IMR-90 (cell line): ENCODE results near the gene MGAT5. TPM values are rescaled to one million over a fixed set of nuclear protein-coding genes. Genes with fewer than 3 reads are reported as not detected.

Experiments used
- ATAC-seq: fragments of 200-7000 bp; cut with Tn5 transposase; 2 replicates; pipeline ENCODE4 v1.9.1; 2020; ENCODE audit warnings: low read depth, mild to moderate bottlenecking, moderate library complexity
- BruUV-seq: library from RNA; stranded (reverse); fragments of 400-500 nt; replicated peaks from 2 replicates; lab custom pipeline; 2021; lab: Mats Ljungman, UMichigan
- CTCF ChIA-PET: fragments of 300-600 bp; formaldehyde crosslinking; extraction: SDS; loops from one replicate; lab custom pipeline; 2021; ENCODE audit warnings: antibody characterized with exemption; lab: Yijun Ruan, JAX
- POLR2A ChIA-PET: fragments of 300-600 bp; sonication (Branson Sonifier 250); formaldehyde crosslinking; loops from one replicate; lab custom pipeline; 2022; ENCODE audit warnings: antibody characterized with exemption; ENCODE audit not compliant: unreplicated experiment; lab: Charles Lee
- DNase-seq: peaks from one replicate; pipeline ENCODE4 v3.0.0; 2013
- H2AFZ ChIP-seq: replicated peaks from 2 replicates; pipeline ENCODE3; 2013; ENCODE audit warnings: low read length, mild to moderate bottlenecking; ENCODE audit not compliant: poor library complexity
- H2AK5ac ChIP-seq: 2 replicates; pipeline ENCODE4 v1.6.1; 2013; ENCODE audit warnings: low read depth, low read length, inconsistent platforms
- H2AK9ac ChIP-seq: replicated peaks from 2 replicates; pipeline ENCODE3; 2013; ENCODE audit warnings: mild to moderate bottlenecking, low read depth, low read length, moderate library complexity; ENCODE audit not compliant: poor library complexity
- H2BK120ac ChIP-seq: 2 replicates; pipeline ENCODE4 v1.6.1; 2013; ENCODE audit warnings: low read depth, low read length, inconsistent platforms
- H2BK15ac ChIP-seq: 3 replicates; pipeline ENCODE4 v1.6.1; 2013; ENCODE audit warnings: low read depth, low read length, inconsistent platforms
- H2BK20ac ChIP-seq: 2 replicates; pipeline ENCODE4 v1.6.1; 2013; ENCODE audit warnings: low read depth, mild to moderate bottlenecking, inconsistent platforms, low read length, moderate library complexity
- H2BK5ac ChIP-seq: 2 replicates; pipeline ENCODE4 v1.6.1; 2013; ENCODE audit warnings: mild to moderate bottlenecking, low read depth, low read length, inconsistent platforms; ENCODE audit not compliant: poor library complexity, severe bottlenecking
- H3K14ac ChIP-seq: replicated peaks from 2 replicates; pipeline ENCODE4 v1.6.1; 2013; ENCODE audit warnings: low read depth, low read length, inconsistent platforms
- H3K18ac ChIP-seq: 2 replicates; pipeline ENCODE4 v1.6.1; 2013; ENCODE audit warnings: low read depth, low read length, control low read depth
- H3K23ac ChIP-seq: 2 replicates; pipeline ENCODE4 v1.6.1; 2013; ENCODE audit warnings: low read depth, low read length, inconsistent platforms
- H3K27ac ChIP-seq: 2 replicates; pipeline ENCODE4 v1.5.1; 2013; ENCODE audit warnings: mild to moderate bottlenecking, control low read depth, low read length; ENCODE audit not compliant: insufficient read depth
- H3K27me3 ChIP-seq: 2 replicates; pipeline ENCODE4 v1.6.1; 2013; ENCODE audit warnings: low read length; ENCODE audit not compliant: control insufficient read depth, insufficient read depth
- H3K36me3 ChIP-seq: 2 replicates; pipeline ENCODE4 v1.6.1; 2013; ENCODE audit warnings: low read length, mixed read lengths; ENCODE audit not compliant: control insufficient read depth, insufficient read depth
- H3K4ac ChIP-seq: 2 replicates; pipeline ENCODE4 v1.6.1; 2013; ENCODE audit warnings: low read depth, low read length, inconsistent platforms
- H3K4me1 ChIP-seq: 2 replicates; pipeline ENCODE4 v1.6.1; 2013; ENCODE audit warnings: low read length, mixed read lengths; ENCODE audit not compliant: control insufficient read depth, insufficient read depth
- H3K4me2 ChIP-seq: 2 replicates; pipeline ENCODE4 v1.6.1; 2013; ENCODE audit warnings: low read depth, mild to moderate bottlenecking, control low read depth, low read length, moderate library complexity
- H3K4me3 ChIP-seq: 2 replicates; pipeline ENCODE4 v1.5.1; 2013; ENCODE audit warnings: low read depth, mild to moderate bottlenecking, control low read depth, low read length, moderate library complexity; ENCODE audit not compliant: insufficient read depth
- H3K56ac ChIP-seq: 2 replicates; pipeline ENCODE4 v1.6.1; 2013; ENCODE audit warnings: low read length, inconsistent platforms; ENCODE audit not compliant: insufficient read depth; ENCODE audit errors: extremely low read depth
- H3K79me1 ChIP-seq, 2 experiments: 2 replicates each; pipeline ENCODE4 v1.6.1; 2013; ENCODE audit warnings: low read length in 2 of 2, inconsistent platforms in 1 of 2, low read depth in 1 of 2
- H3K9ac ChIP-seq: 2 replicates; pipeline ENCODE4 v1.6.1; 2013; ENCODE audit warnings: low read depth, low read length, control low read depth
- H3K9me1 ChIP-seq: 2 replicates; pipeline ENCODE4 v1.6.1; 2013; ENCODE audit warnings: low read length, inconsistent platforms; ENCODE audit not compliant: insufficient read depth
- H3K9me3 ChIP-seq: 2 replicates; pipeline ENCODE4 v1.6.1; 2013; ENCODE audit warnings: low read length; ENCODE audit not compliant: control insufficient read depth, insufficient read depth
- H4K20me1 ChIP-seq: 2 replicates; pipeline ENCODE4 v1.6.1; 2013; ENCODE audit warnings: low read length, inconsistent platforms; ENCODE audit not compliant: insufficient read depth
- H4K5ac ChIP-seq: 2 replicates; pipeline ENCODE4 v1.6.1; 2013; ENCODE audit warnings: mild to moderate bottlenecking, low read depth, low read length, control low read depth
- H4K8ac ChIP-seq, 2 experiments: 2 replicates each; pipeline ENCODE4 v1.6.1; 2013; ENCODE audit warnings: low read depth in 2 of 2, low read length in 2 of 2, control low read depth in 1 of 2, inconsistent platforms in 1 of 2
- H4K91ac ChIP-seq: 2 replicates; pipeline ENCODE4 v1.6.1; 2013; ENCODE audit warnings: low read depth, low read length, inconsistent platforms; ENCODE audit not compliant: insufficient read depth
- BHLHE40 ChIP-seq: fragments of 150-350 bp; IDR thresholded peaks from 2 replicates; pipeline ENCODE4 v1.6.1; 2016; ENCODE audit warnings: mild to moderate bottlenecking, low read depth, low read length
- CHD1 ChIP-seq: IDR thresholded peaks from 2 replicates; pipeline ENCODE4 v1.6.1; 2012; ENCODE audit warnings: low read depth, low read length, improper control_type of control experiment
- NFE2L2 ChIP-seq: fragments of 150-350 bp; IDR thresholded peaks from 2 replicates; pipeline ENCODE4 v1.6.1; 2016; ENCODE audit warnings: low read depth, mild to moderate bottlenecking, low read length
- WGBS, 2 experiments: methylation state at CpG; one replicate each; pipeline versions ENCODE4 v1.1.5 to v1.1.7; 2013; ENCODE audit warnings: missing lambda C conversion rate in 2 of 2; ENCODE audit not compliant: insufficient read length in 1 of 2; ENCODE audit errors: extremely low coverage in 2 of 2; 5-methylcytosine and 5-hydroxymethylcytosine counted together
- dilution Hi-C: fragments of 300-500 bp; cut with HindIII; formaldehyde crosslinking; loops from one replicate; pipeline ENCODE4 v1.14.3; 2018; ENCODE audit warnings: low sequenced_read_pairs; ENCODE audit not compliant: unreplicated experiment
- in situ Hi-C: fragments of 300-500 bp; cut with MboI; formaldehyde crosslinking; loops from 3 replicates; pipeline ENCODE4 v1.14.3; 2019; ENCODE audit warnings: low sequenced_read_pairs, inconsistent platforms, mixed read lengths
- intact Hi-C: fragments of 100-400 bp; cut with micrococcal nuclease; formaldehyde crosslinking; loops from 2 replicates; pipeline ENCODE4 v1.10.0; 2022
- polyA plus RNA-seq, 3 experiments: library from polyadenylated mRNA; depleted of rRNA; stranded (reverse); fragments of >200 nt; gene quantifications; 2 replicates each; pipeline ENCODE4 v1.2.3, GENCODE V29; 2012; ENCODE audit warnings: low replicate concordance in 1 of 3
- total RNA-seq: library from RNA; depleted of rRNA; stranded (reverse); fragments of >200 nt; gene quantifications from 2 replicates; pipeline ENCODE4 v1.2.3, GENCODE V29; 2012

The MGAT5 gene
- total and polyA plus RNA-seq, 2 of the 4 experiments (the other 2 are of a cell fraction): 22.9 to 59.9 TPM

DNA sequence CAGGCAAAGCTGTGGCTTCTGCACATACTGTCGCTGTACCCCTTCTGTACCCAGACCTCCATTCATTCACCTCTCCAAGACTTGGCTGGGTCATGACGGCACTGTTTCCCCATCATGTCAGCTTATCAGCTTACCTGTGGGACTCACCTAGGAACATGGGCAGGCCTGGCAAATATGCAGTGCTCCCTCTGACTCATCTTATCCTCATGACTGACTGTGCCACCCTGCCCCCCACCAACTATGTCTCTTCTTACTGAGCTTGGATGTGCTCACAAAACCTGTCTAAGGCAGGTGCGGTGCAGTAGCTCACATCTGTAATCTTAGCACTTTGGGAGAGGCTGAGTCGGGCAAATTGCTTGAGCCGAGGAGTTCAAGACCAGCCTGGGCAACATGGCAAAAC is 152.4 kb downstream of the MGAT5 start:
- H4K5ac ChIP-seq: no peak overlapping the region
- POLR2A ChIA-PET: interaction anchor here (0.6 kb wide), 1 partner anchor 14 kb away, joined by 4 read pairs; no protein-coding TSS in a partner anchor
- H3K4me1 ChIP-seq: peaks cover 42% of the 10 kb centered on the region
- H3K27ac ChIP-seq: no peak overlapping the region
- in situ Hi-C loops (loop anchor here (25.0 kb wide), 1 partner anchor 519 kb away; no protein-coding TSS in a partner anchor), intact Hi-C loops (no loop called here), dilution Hi-C loops (no loop called here)
- H3K4ac ChIP-seq: peak overlapping the region; percentile 56
- H3K9me1 ChIP-seq: peaks cover 38% of the 10 kb centered on the region
- no peak overlapping the region for H3K4me3 ChIP-seq
- H2BK120ac ChIP-seq: peak overlapping the region; percentile 54; the same call in 1 of the 2 replicates
- peaks cover 15% of the 10 kb centered on the region for H3K36me3 ChIP-seq
- TF ChIP-seq NFE2L2: no peak
- no peak for TF ChIP-seq BHLHE40
- no peak for TF ChIP-seq CHD1
- peak overlapping the region; percentile 73; the same call in 2 of the 3 replicates for H2BK15ac ChIP-seq
- H2AFZ ChIP-seq: no peak overlapping the region
- no peak overlapping the region for H3K56ac ChIP-seq
- peak overlapping the region; percentile 63 for H2AK5ac ChIP-seq
- peak overlapping the region; percentile 71; the same call in 1 of the 2 replicates for H2BK20ac ChIP-seq
- H3K9me3 ChIP-seq: no peaks in the 10 kb centered on the region
- H3K4me2 ChIP-seq: no peak overlapping the region
- BruUV-seq: no TSS peak
- ATAC-seq (no peak), DNase-seq (no peak)
- peaks cover 6% of the 10 kb centered on the region; the same call in 1 of the 2 replicates for H4K20me1 ChIP-seq
- no peak overlapping the region for H2AK9ac ChIP-seq
- H3K27me3 ChIP-seq: no peaks in the 10 kb centered on the region
- H2BK5ac ChIP-seq: peak overlapping the region; percentile 41
- H3K79me1 ChIP-seq: peaks cover 18 to 80% of the 10 kb centered on the region in 2 experiments
- no peak overlapping the region for H3K23ac ChIP-seq
- H3K14ac ChIP-seq: peak overlapping the region; percentile 20
- no peak overlapping the region for H3K18ac ChIP-seq
- H4K91ac ChIP-seq: peak overlapping the region; percentile 43
- no peak overlapping the region for H3K9ac ChIP-seq
- CTCF ChIA-PET: no interaction called here
- H4K8ac ChIP-seq: 0 out of 4 replicates have a peak overlapping the region, but pooled peaks of 1 of the 2 experiments have one; percentile 37
- 100% methylated on average over 1 of the region's 5 CpGs; no CpG with 5 or more reads in 1 of the 2 experiments for WGBS, 2 experiments
